ENCODE measurements around the gene P3H1. TPM values are rescaled to one million over a fixed set of nuclear protein-coding genes. Genes with fewer than 3 reads are reported as not detected.
A peak's percentile ranks its signal among the peaks of the same experiment; 100 is the strongest.

Gene P3H1
- total and polyA plus RNA-seq, 2 of the 13 experiments (the other 11 are each of a cell fraction or from before 2014, with no cell fraction given) = 64.6 to 120 TPM

DNA sequence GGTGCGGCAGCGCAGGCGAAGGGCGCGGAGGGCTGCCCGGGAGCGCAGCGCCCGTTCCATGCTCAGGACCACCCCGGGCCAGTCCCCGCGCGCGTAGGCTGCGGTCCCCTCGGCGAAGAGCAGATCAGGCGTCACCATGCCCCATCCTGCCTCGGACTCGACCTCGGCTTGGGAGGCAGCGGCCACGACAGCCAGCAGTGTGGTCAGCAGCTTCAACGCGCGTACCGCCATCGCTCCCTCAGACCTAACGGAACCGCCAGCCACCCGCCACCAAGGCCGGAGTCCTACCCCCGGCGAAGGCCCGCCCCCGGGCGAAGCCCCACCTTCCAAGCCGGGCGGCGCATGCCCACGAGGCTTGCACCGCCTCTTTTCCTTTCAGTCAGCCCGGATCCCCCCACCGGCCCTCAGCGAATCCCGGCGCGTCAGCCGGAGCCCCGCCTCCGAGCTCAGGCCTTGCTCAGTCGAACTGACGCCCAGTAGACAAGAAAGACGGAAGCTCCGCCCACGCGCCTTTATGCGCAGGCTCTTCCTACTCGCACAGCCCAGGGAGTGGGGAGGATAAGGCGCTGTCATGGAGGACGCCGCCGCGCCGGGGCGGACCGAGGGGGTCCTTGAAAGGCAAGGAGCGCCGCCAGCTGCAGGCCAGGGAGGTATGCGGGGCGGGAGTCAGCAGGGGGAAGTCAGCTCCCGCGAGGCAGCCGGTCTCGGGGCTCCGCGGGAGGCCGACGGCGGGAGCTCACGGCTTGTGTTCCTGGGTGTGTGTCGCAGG lies at the start of gene P3H1, which contains the start of gene C1orf50 (continued):
- TF ChIP-seq ZSCAN31 (CRISPR knock-in tag; IDR thresholded peaks at IDR 0.05; ENCODE audit: low read depth) (0 out of 2 replicates have a peak, but pooled peaks have one; percentile 41), POGZ (CRISPR knock-in tag; IDR thresholded peaks at IDR 0.05) (0 out of 2 replicates have a peak, but pooled peaks have one; percentile 47), SP1 (IDR thresholded peaks at IDR 0.05) (no peak), SP1 (CRISPR knock-in tag; IDR thresholded peaks at IDR 0.05) (peak; percentile 23; the same call in 1 of the 2 replicates), JDP2 (CRISPR knock-in tag; IDR thresholded peaks at IDR 0.05; ENCODE audit: borderline replicate concordance) (no peak), ZNF546 (CRISPR knock-in tag; conservative IDR thresholded peaks at IDR 0.05) (peak; percentile 97), PHF21A (CRISPR knock-in tag; IDR thresholded peaks at IDR 0.05) (peak; percentile 26; the same call in 1 of the 2 replicates), MAZ (IDR thresholded peaks at IDR 0.05; ENCODE audit: borderline replicate concordance, low read depth, low read length) (peak; percentile 52; the same call in 1 of the 2 replicates), MAZ (CRISPR knock-in tag; IDR thresholded peaks at IDR 0.05; ENCODE audit: low read depth) (no peak; the same call in 1 of the 2 replicates), ZNF850 (CRISPR knock-in tag; conservative IDR thresholded peaks at IDR 0.05) (no peak)
- TF ChIP-seq, protein P1, sequence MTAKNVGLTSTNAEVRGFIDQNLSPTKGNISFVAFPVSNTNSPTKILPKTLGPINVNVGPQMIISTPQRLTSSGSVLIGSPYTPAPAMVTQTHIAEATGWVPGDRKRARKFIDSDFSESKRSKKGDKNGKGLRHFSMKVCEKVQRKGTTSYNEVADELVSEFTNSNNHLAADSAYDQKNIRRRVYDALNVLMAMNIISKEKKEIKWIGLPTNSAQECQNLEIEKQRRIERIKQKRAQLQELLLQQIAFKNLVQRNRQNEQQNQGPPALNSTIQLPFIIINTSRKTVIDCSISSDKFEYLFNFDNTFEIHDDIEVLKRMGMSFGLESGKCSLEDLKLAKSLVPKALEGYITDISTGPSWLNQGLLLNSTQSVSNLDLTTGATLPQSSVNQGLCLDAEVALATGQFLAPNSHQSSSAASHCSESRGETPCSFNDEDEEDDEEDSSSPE (CRISPR knock-in tag; IDR thresholded peaks at IDR 0.05) = peak; percentile 42
- TF ChIP-seq, protein P2, sequence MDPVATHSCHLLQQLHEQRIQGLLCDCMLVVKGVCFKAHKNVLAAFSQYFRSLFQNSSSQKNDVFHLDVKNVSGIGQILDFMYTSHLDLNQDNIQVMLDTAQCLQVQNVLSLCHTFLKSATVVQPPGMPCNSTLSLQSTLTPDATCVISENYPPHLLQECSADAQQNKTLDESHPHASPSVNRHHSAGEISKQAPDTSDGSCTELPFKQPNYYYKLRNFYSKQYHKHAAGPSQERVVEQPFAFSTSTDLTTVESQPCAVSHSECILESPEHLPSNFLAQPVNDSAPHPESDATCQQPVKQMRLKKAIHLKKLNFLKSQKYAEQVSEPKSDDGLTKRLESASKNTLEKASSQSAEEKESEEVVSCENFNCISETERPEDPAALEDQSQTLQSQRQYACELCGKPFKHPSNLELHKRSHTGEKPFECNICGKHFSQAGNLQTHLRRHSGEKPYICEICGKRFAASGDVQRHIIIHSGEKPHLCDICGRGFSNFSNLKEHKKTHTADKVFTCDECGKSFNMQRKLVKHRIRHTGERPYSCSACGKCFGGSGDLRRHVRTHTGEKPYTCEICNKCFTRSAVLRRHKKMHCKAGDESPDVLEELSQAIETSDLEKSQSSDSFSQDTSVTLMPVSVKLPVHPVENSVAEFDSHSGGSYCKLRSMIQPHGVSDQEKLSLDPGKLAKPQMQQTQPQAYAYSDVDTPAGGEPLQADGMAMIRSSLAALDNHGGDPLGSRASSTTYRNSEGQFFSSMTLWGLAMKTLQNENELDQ (CRISPR knock-in tag; IDR thresholded peaks at IDR 0.05; ENCODE audit: borderline replicate concordance) = no peak
- TF ChIP-seq, protein P3, sequence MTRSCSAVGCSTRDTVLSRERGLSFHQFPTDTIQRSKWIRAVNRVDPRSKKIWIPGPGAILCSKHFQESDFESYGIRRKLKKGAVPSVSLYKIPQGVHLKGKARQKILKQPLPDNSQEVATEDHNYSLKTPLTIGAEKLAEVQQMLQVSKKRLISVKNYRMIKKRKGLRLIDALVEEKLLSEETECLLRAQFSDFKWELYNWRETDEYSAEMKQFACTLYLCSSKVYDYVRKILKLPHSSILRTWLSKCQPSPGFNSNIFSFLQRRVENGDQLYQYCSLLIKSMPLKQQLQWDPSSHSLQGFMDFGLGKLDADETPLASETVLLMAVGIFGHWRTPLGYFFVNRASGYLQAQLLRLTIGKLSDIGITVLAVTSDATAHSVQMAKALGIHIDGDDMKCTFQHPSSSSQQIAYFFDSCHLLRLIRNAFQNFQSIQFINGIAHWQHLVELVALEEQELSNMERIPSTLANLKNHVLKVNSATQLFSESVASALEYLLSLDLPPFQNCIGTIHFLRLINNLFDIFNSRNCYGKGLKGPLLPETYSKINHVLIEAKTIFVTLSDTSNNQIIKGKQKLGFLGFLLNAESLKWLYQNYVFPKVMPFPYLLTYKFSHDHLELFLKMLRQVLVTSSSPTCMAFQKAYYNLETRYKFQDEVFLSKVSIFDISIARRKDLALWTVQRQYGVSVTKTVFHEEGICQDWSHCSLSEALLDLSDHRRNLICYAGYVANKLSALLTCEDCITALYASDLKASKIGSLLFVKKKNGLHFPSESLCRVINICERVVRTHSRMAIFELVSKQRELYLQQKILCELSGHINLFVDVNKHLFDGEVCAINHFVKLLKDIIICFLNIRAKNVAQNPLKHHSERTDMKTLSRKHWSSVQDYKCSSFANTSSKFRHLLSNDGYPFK (CRISPR knock-in tag; IDR thresholded peaks at IDR 0.05; ENCODE audit: borderline replicate concordance) = peak; percentile 86; the same call in 1 of the 2 replicates
- TF ChIP-seq, protein P4, sequence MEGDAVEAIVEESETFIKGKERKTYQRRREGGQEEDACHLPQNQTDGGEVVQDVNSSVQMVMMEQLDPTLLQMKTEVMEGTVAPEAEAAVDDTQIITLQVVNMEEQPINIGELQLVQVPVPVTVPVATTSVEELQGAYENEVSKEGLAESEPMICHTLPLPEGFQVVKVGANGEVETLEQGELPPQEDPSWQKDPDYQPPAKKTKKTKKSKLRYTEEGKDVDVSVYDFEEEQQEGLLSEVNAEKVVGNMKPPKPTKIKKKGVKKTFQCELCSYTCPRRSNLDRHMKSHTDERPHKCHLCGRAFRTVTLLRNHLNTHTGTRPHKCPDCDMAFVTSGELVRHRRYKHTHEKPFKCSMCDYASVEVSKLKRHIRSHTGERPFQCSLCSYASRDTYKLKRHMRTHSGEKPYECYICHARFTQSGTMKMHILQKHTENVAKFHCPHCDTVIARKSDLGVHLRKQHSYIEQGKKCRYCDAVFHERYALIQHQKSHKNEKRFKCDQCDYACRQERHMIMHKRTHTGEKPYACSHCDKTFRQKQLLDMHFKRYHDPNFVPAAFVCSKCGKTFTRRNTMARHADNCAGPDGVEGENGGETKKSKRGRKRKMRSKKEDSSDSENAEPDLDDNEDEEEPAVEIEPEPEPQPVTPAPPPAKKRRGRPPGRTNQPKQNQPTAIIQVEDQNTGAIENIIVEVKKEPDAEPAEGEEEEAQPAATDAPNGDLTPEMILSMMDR (CRISPR knock-in tag; IDR thresholded peaks at IDR 0.05) = peak; percentile 35; the same call in 1 of the 2 replicates
- TF ChIP-seq, protein P5, sequence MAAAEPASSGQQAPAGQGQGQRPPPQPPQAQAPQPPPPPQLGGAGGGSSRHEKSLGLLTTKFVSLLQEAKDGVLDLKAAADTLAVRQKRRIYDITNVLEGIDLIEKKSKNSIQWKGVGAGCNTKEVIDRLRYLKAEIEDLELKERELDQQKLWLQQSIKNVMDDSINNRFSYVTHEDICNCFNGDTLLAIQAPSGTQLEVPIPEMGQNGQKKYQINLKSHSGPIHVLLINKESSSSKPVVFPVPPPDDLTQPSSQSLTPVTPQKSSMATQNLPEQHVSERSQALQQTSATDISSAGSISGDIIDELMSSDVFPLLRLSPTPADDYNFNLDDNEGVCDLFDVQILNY (CRISPR knock-in tag; conservative IDR thresholded peaks at IDR 0.05) = peak; percentile 8; the same call in 1 of the 2 replicates

Measured in HepG2 (cell line).